Measurements from ENCODE around the gene NXPE2.

Gene NXPE2

GRCh38 chr11:114745150-114745671, 66.9 kb downstream of the NXPE2 start:
- DNase-seq (ENCODE audit: low read depth): no peak

- DNase-seq (ENCODE audit: low read depth): no peak
These were observed 67.7 kb downstream of the NXPE2 start for GRCh38 chr11:114746013-114746412.

Measured in activated T-cell treated with anti-CD3 and anti-CD28 coated beads for 24 hours (primary cell).